HepG2 (cell line): ENCODE measurements around the gene SAPCD1. TPM values are rescaled to one million over a fixed set of nuclear protein-coding genes. Genes with fewer than 3 reads are reported as not detected.
A peak's percentile ranks its signal among the peaks of the same experiment; 100 is the strongest.

Experiments used
- FOSL2 ChIP-seq: sonication (generic); formaldehyde crosslinking; IDR thresholded peaks from 2 replicates; pipeline ENCODE4 v1.4.0; 2020; ENCODE audit warnings: missing genetic modification reagents
- GATAD2A ChIP-seq: IDR thresholded peaks from 2 replicates; pipeline ENCODE4 v1.6.1; 2016
- GZF1 ChIP-seq: sonication (generic); formaldehyde crosslinking; IDR thresholded peaks from 2 replicates; pipeline ENCODE4 v1.5.1; 2020; ENCODE audit warnings: mild to moderate bottlenecking, missing genetic modification reagents
- HBP1 ChIP-seq: IDR thresholded peaks from 2 replicates; pipeline ENCODE4 v1.6.1; 2016; ENCODE audit warnings: low read depth, control low read depth
- HDAC2 ChIP-seq: sonication (generic); formaldehyde crosslinking; IDR thresholded peaks from 2 replicates; pipeline ENCODE4 v1.4.0; 2020; ENCODE audit warnings: missing genetic modification reagents
- NPAS2 ChIP-seq: sonication (generic); formaldehyde crosslinking; IDR thresholded peaks from 2 replicates; pipeline ENCODE4 v1.8.0; 2022; ENCODE audit warnings: mild to moderate bottlenecking, missing genetic modification reagents, borderline replicate concordance
- POLR2AphosphoS5 ChIP-seq: IDR thresholded peaks from 2 replicates; pipeline ENCODE4 v1.6.1; 2012; ENCODE audit warnings: low read depth, low read length
- REXO4 ChIP-seq: sonication (generic); formaldehyde crosslinking; IDR thresholded peaks from 2 replicates; pipeline ENCODE4 v1.8.0; 2022; ENCODE audit warnings: missing genetic modification reagents, mild to moderate bottlenecking, borderline replicate concordance
- SAP130 ChIP-seq: IDR thresholded peaks from 2 replicates; pipeline ENCODE4 v1.6.1; 2016; ENCODE audit warnings: low read depth
- SIN3A ChIP-seq: IDR thresholded peaks from 2 replicates; pipeline ENCODE4 v1.6.1; 2011; ENCODE audit warnings: low read depth, mild to moderate bottlenecking, control low read depth, low read length, borderline replicate concordance
- SMAD1 ChIP-seq: sonication (generic); formaldehyde crosslinking; IDR thresholded peaks from 2 replicates; pipeline ENCODE4 v1.4.0; 2020; ENCODE audit warnings: missing genetic modification reagents, low read depth, mild to moderate bottlenecking, borderline replicate concordance
- SMAD3 ChIP-seq: sonication (generic); formaldehyde crosslinking; IDR thresholded peaks from 2 replicates; pipeline ENCODE4 v1.4.0; 2020; ENCODE audit warnings: missing genetic modification reagents
- TFDP2 ChIP-seq: sonication (generic); formaldehyde crosslinking; IDR thresholded peaks from 2 replicates; pipeline ENCODE4 v1.4.0; 2020; ENCODE audit warnings: missing genetic modification reagents
- TRIM24 ChIP-seq: sonication (generic); formaldehyde crosslinking; IDR thresholded peaks from 2 replicates; pipeline ENCODE4 v1.8.0; 2022; ENCODE audit warnings: mild to moderate bottlenecking, missing genetic modification reagents
- YEATS4 ChIP-seq: sonication (generic); formaldehyde crosslinking; IDR thresholded peaks from 2 replicates; pipeline ENCODE4 v1.4.0; 2020; ENCODE audit warnings: missing genetic modification reagents, borderline replicate concordance
- ZMYM4 ChIP-seq: sonication (generic); formaldehyde crosslinking; IDR thresholded peaks from 2 replicates; pipeline ENCODE4 v1.8.1; 2023; ENCODE audit warnings: mild to moderate bottlenecking, missing genetic modification reagents
- ZNF296 ChIP-seq: sonication (generic); formaldehyde crosslinking; conservative IDR thresholded peaks from 2 replicates; pipeline ENCODE4 v1.5.0; 2020; ENCODE audit warnings: mild to moderate bottlenecking, missing genetic modification reagents
- ZNF446 ChIP-seq: sonication (generic); formaldehyde crosslinking; IDR thresholded peaks from 2 replicates; pipeline ENCODE4 v1.5.0; 2020; ENCODE audit warnings: mild to moderate bottlenecking, missing genetic modification reagents
- ZNF468 ChIP-seq: sonication (generic); formaldehyde crosslinking; IDR thresholded peaks from 2 replicates; pipeline ENCODE4 v1.8.0; 2022; ENCODE audit warnings: mild to moderate bottlenecking, moderate library complexity, missing genetic modification reagents
- ZNF557 ChIP-seq: sonication (generic); formaldehyde crosslinking; IDR thresholded peaks from 2 replicates; pipeline ENCODE4 v1.4.0; 2020; ENCODE audit warnings: missing genetic modification reagents
- ZNF570 ChIP-seq: sonication (generic); formaldehyde crosslinking; IDR thresholded peaks from 2 replicates; pipeline ENCODE4 v1.4.0; 2020; ENCODE audit warnings: mild to moderate bottlenecking, missing genetic modification reagents, borderline replicate concordance
- ZNF672 ChIP-seq: sonication (generic); formaldehyde crosslinking; IDR thresholded peaks from 2 replicates; pipeline ENCODE4 v1.8.1; 2022; ENCODE audit warnings: missing genetic modification reagents
- ZNF724P ChIP-seq: sonication (generic); formaldehyde crosslinking; IDR thresholded peaks from 2 replicates; pipeline ENCODE4 v1.8.0; 2022; ENCODE audit warnings: missing genetic modification reagents, borderline replicate concordance
- ZNF737 ChIP-seq: sonication (generic); formaldehyde crosslinking; IDR thresholded peaks from 2 replicates; pipeline ENCODE4 v1.5.0; 2020; ENCODE audit warnings: missing genetic modification reagents, mild to moderate bottlenecking, borderline replicate concordance
- polyA plus RNA-seq, 8 experiments: library from polyadenylated mRNA; depleted of rRNA in 3 of 8; stranded (reverse) in 7 of 8; unstranded in 1 of 8; fragments of >200 nt; fragmentation: Illumina TruSeq in 4 of 8; extraction: Trizol in 4 of 8; gene quantifications; 2 replicates each; pipeline versions ENCODE4 v1.2.1 to v1.2.3, GENCODE V29; 2011 to 2016; ENCODE audit warnings: low read depth in 4 of 8, missing spikeins in 1 of 8, mixed read lengths in 1 of 8; ENCODE audit not compliant: insufficient read depth in 1 of 8
- total RNA-seq, 5 experiments: library from RNA; depleted of rRNA; stranded (reverse); fragments of >200 nt; fragmentation: Illumina TruSeq; extraction: Trizol; gene quantifications; 2 replicates each; pipeline ENCODE4 v1.2.3, GENCODE V29; 2016; ENCODE audit warnings: low read depth in 1 of 5
- TF ChIP-seq, protein P1 (sequence below): IDR thresholded peaks from 2 replicates; pipeline ENCODE4 v1.6.1; 2016; ENCODE audit warnings: low read depth, borderline replicate concordance
- TF ChIP-seq, protein P2 (sequence below): IDR thresholded peaks from 2 replicates; pipeline ENCODE4 v1.6.1; 2016; ENCODE audit warnings: mild to moderate bottlenecking

SAPCD1 gene
- total and polyA plus RNA-seq, 2 of the 13 experiments (the other 11 are each of a cell fraction or from before 2014, with no cell fraction given) = 2.5 to 3.9 TPM

GRCh38 chr6:31776989-31777666 is 14.7 kb downstream of the SAPCD1 start, which contains the start of gene VWA7 (continued):
- no peak for TF ChIP-seq REXO4
- TF ChIP-seq ZNF557 (CRISPR knock-in tag) = no peak
- TF ChIP-seq FOSL2 (CRISPR knock-in tag) = peak; percentile 91
- peak; percentile 88 for TF ChIP-seq SAP130 (CRISPR knock-in tag)
- no peak; the same call in none of the 2 replicates for TF ChIP-seq HDAC2 (CRISPR knock-in tag)
- TF ChIP-seq ZMYM4 (CRISPR knock-in tag) = 0 out of 2 replicates have a peak, but pooled peaks have one; percentile 62
- TF ChIP-seq ZNF737 (CRISPR knock-in tag) = no peak
- no peak for TF ChIP-seq HBP1 (CRISPR knock-in tag)
- TF ChIP-seq, protein P1, sequence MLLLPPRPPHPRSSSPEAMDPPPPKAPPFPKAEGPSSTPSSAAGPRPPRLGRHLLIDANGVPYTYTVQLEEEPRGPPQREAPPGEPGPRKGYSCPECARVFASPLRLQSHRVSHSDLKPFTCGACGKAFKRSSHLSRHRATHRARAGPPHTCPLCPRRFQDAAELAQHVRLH (CRISPR knock-in tag) = peak; percentile 69; the same call in 1 of the 2 replicates
- TF ChIP-seq ZNF446 (CRISPR knock-in tag) = no peak
- peak; percentile 27; the same call in 1 of the 2 replicates for TF ChIP-seq SMAD3 (CRISPR knock-in tag)
- TF ChIP-seq SMAD1 (CRISPR knock-in tag) = peak; percentile 67; the same call in 1 of the 2 replicates
- no peak for TF ChIP-seq ZNF296
- no peak for TF ChIP-seq ZNF468 (CRISPR knock-in tag)
- TF ChIP-seq ZNF570 (CRISPR knock-in tag) = no peak
- TF ChIP-seq SIN3A = no peak
- TF ChIP-seq ZNF672 (CRISPR knock-in tag) = no peak
- TF ChIP-seq, protein P2, sequence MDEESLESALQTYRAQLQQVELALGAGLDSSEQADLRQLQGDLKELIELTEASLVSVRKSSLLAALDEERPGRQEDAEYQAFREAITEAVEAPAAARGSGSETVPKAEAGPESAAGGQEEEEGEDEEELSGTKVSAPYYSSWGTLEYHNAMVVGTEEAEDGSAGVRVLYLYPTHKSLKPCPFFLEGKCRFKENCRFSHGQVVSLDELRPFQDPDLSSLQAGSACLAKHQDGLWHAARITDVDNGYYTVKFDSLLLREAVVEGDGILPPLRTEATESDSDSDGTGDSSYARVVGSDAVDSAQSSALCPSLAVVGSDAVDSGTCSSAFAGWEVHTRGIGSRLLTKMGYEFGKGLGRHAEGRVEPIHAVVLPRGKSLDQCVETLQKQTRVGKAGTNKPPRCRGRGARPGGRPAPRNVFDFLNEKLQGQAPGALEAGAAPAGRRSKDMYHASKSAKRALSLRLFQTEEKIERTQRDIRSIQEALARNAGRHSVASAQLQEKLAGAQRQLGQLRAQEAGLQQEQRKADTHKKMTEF (CRISPR knock-in tag) = peak; percentile 87
- TF ChIP-seq NPAS2 = no peak
- no peak for TF ChIP-seq GZF1
- peak; percentile 23; the same call in 1 of the 2 replicates for TF ChIP-seq TFDP2 (CRISPR knock-in tag)
- TF ChIP-seq YEATS4 (CRISPR knock-in tag) = peak; percentile 68; the same call in 1 of the 2 replicates
- no peak for TF ChIP-seq ZNF724P (CRISPR knock-in tag)
- TF ChIP-seq TRIM24 = no peak
- TF ChIP-seq GATAD2A (CRISPR knock-in tag) = peak; percentile 78
- TF ChIP-seq POLR2AphosphoS5 = peak; percentile 61
